Activated T-cell treated with anti-CD3 and anti-CD28 coated beads, Interleukin-2, amount 50 U/mL, for 1 hour (primary cell): Measurements from ENCODE around the gene BEND4.
"Not testable (repeated sequence)": the region's sequence is repeated elsewhere in the genome, so short reads cannot be mapped to it uniquely, and the experiment has no call there.

Experiments used
- DNase-seq: peaks from one replicate; pipeline ENCODE4 v3.0.0-alpha.2; 2020

The BEND4 gene

GRCh38 chr4:42152507-42153504 is at the start of gene BEND4:
Gene BEND4 (minus strand): TSS chr4:42152655. CDS start chr4:42152143, 512 bp downstream.
- no peak for DNase-seq

- DNase-seq, result no peak
Measured at GRCh38 chr4:42197341-42197740, 44.9 kb upstream of the BEND4 start.

- DNase-seq, result no peak
Measured at GRCh38 chr4:42172921-42173320, 20.5 kb upstream of the BEND4 start.

- no peak for DNase-seq
Measured at GRCh38 chr4:42172128-42172790, 19.8 kb upstream of the BEND4 start.

GRCh38 chr4:42167709-42168108 is 15.3 kb upstream of the BEND4 start:
- no peak for DNase-seq

GRCh38 chr4:42166186-42166585 is 13.7 kb upstream of the BEND4 start:
- not testable (repeated sequence) for DNase-seq

- DNase-seq, result no peak
Measured at GRCh38 chr4:42159271-42160001, 7.0 kb upstream of the BEND4 start.

GRCh38 chr4:42151568-42152506 is 618 bp downstream of the BEND4 start:
- DNase-seq, result peak; percentile 42

- DNase-seq, result peak; percentile 18
Measured at GRCh38 chr4:42150653-42151567, 1.5 kb downstream of the BEND4 start.

GRCh38 chr4:42149004-42149403 is 3.5 kb downstream of the BEND4 start:
- DNase-seq, result no peak

GRCh38 chr4:42148425-42148824 is 4.0 kb downstream of the BEND4 start:
- no peak for DNase-seq

- no peak for DNase-seq
Measured at GRCh38 chr4:42144028-42144427, 8.4 kb downstream of the BEND4 start.

GRCh38 chr4:42142591-42142990 is 9.9 kb downstream of the BEND4 start:
- DNase-seq, result no peak

- no peak for DNase-seq
Measured at GRCh38 chr4:42136371-42136770, 16.1 kb downstream of the BEND4 start.

- no peak for DNase-seq
Measured at GRCh38 chr4:42133006-42133405, 19.4 kb downstream of the BEND4 start.

- DNase-seq, result no peak
Measured at GRCh38 chr4:42132099-42132498, 20.4 kb downstream of the BEND4 start.

- DNase-seq, result no peak
Measured at GRCh38 chr4:42123071-42123644, 29.3 kb downstream of the BEND4 start.

GRCh38 chr4:42122237-42122636 is 30.2 kb downstream of the BEND4 start:
- no peak for DNase-seq

- no peak for DNase-seq
Measured at GRCh38 chr4:42119886-42120285, 32.6 kb downstream of the BEND4 start.

GRCh38 chr4:42112846-42113245 is 39.6 kb downstream of the BEND4 start:
- DNase-seq, result no peak

GRCh38 chr4:42104521-42104920 is 47.9 kb downstream of the BEND4 start:
- no peak for DNase-seq
